SK-N-SH (cell line): ENCODE results near the gene GLOD5. TPM values are rescaled to one million over a fixed set of nuclear protein-coding genes. Genes with fewer than 3 reads are reported as not detected.

Experiments
- CTCF ChIA-PET: fragments of 300-600, 350-600 bp; formaldehyde crosslinking; extraction: SDS; loops from one replicate; lab custom pipeline; 2021; lab: Yijun Ruan, JAX
- POLR2A ChIA-PET: fragments of 350-600 bp; sonication (Branson Sonifier 250); formaldehyde crosslinking; extraction: SDS; loops from one replicate; lab custom pipeline; 2020; ENCODE audit warnings: antibody characterized with exemption, inconsistent platforms; lab: Yijun Ruan, JAX
- DNase-seq: peaks from one replicate; pipeline ENCODE4 v3.0.0; 2012
- H2AFZ ChIP-seq: fragments of 200-600 bp; sonication (generic); 2 replicates; pipeline ENCODE4 v1.8.1; 2016; ENCODE audit warnings: antibody characterized with exemption, mild to moderate bottlenecking, low read depth
- H3F3A ChIP-seq: fragments of 200-600 bp; sonication (generic); replicated peaks from 2 replicates; pipeline ENCODE3; 2016; ENCODE audit warnings: antibody characterized with exemption, mild to moderate bottlenecking; ENCODE audit not compliant: insufficient read depth
- H3K27ac ChIP-seq, 2 experiments: fragments of 200-500 bp in 1 of 2; fragments of 200-600 bp in 1 of 2; sonication (Bioruptor generic) in 1 of 2; sonication (generic), shearing (Covaris generic) in 1 of 2; 2 replicates each; pipeline versions ENCODE4 v1.5.1 to v1.6.1; 2014 to 2016; ENCODE audit warnings: low read depth in 2 of 2, inconsistent platforms in 1 of 2, low read length in 1 of 2, mild to moderate bottlenecking in 1 of 2, mixed read lengths in 1 of 2
- H3K27me3 ChIP-seq: fragments of 200-600 bp; sonication (generic), shearing (Covaris generic); 2 replicates; pipeline ENCODE4 v1.6.1; 2016; ENCODE audit warnings: mixed run types; ENCODE audit not compliant: insufficient read depth
- H3K36me3 ChIP-seq, 2 experiments: fragments of 200-500 bp in 1 of 2; fragments of 200-600 bp in 1 of 2; sonication (Bioruptor generic) in 1 of 2; sonication (generic) in 1 of 2; replicated peaks in 1 of 2; 2 replicates each; pipeline versions ENCODE3 to v1.5.1; 2014 to 2016; ENCODE audit warnings: low read length in 1 of 2, mild to moderate bottlenecking in 1 of 2; ENCODE audit not compliant: insufficient read depth in 2 of 2, control insufficient read depth in 1 of 2
- H3K4me1 ChIP-seq, 2 experiments: fragments of 200-500 bp in 1 of 2; fragments of 200-600 bp in 1 of 2; sonication (Bioruptor generic) in 1 of 2; sonication (generic), shearing (Covaris generic) in 1 of 2; 2 replicates each; pipeline versions ENCODE4 v1.5.1 to v1.6.1; 2014 to 2016; ENCODE audit warnings: low read depth in 1 of 2, low read length in 1 of 2, mixed run types in 1 of 2; ENCODE audit not compliant: insufficient read depth in 2 of 2, control insufficient read depth in 1 of 2
- H3K4me2 ChIP-seq: fragments of 200-600 bp; sonication (generic), shearing (Covaris generic); 2 replicates; pipeline ENCODE4 v1.6.1; 2017; ENCODE audit warnings: mixed run types
- H3K4me3 ChIP-seq, 2 experiments: fragments of 200-500 bp in 1 of 2; fragments of 200-600 bp in 1 of 2; sonication (Bioruptor generic) in 1 of 2; sonication (generic), shearing (Covaris generic) in 1 of 2; 2 replicates each; pipeline versions ENCODE4 v1.5.1 to v1.8.1; 2014 to 2016; ENCODE audit warnings: low read depth in 2 of 2, inconsistent platforms in 1 of 2, low read length in 1 of 2, mild to moderate bottlenecking in 1 of 2, mixed read lengths in 1 of 2, moderate library complexity in 1 of 2
- H3K79me2 ChIP-seq: fragments of 200-600 bp; sonication (generic); 2 replicates; pipeline ENCODE4 v1.8.1; 2017; ENCODE audit warnings: mild to moderate bottlenecking; ENCODE audit not compliant: insufficient read depth
- H3K9ac ChIP-seq: fragments of 200-600 bp; sonication (generic); 2 replicates; pipeline ENCODE4 v1.6.1; 2017; ENCODE audit warnings: mixed run types
- H3K9me2 ChIP-seq: fragments of 200-600 bp; sonication (generic); 2 replicates; pipeline ENCODE4 v1.6.1; 2017; ENCODE audit warnings: mixed run types
- H3K9me3 ChIP-seq: fragments of 200-600 bp; sonication (generic); 2 replicates; pipeline ENCODE4 v1.6.1; 2017; ENCODE audit warnings: mixed run types, mild to moderate bottlenecking, moderate library complexity
- H4K20me1 ChIP-seq: fragments of 200-600 bp; sonication (generic); 2 replicates; pipeline ENCODE4 v1.6.1; 2017; ENCODE audit warnings: mild to moderate bottlenecking, mixed run types; ENCODE audit not compliant: insufficient read depth
- CTCF ChIP-seq: fragments of 200-600 bp; sonication (generic); IDR thresholded peaks from 2 replicates; pipeline ENCODE4 v1.6.1; 2017; ENCODE audit warnings: antibody characterized with exemption, mild to moderate bottlenecking, moderate library complexity
- FOSL2 ChIP-seq: IDR thresholded peaks from 2 replicates; pipeline ENCODE4 v1.4.0; 2012; ENCODE audit warnings: low read depth, mild to moderate bottlenecking, moderate library complexity, borderline replicate concordance
- FOXM1 ChIP-seq: IDR thresholded peaks from 2 replicates; pipeline ENCODE4 v1.4.0; 2012; ENCODE audit warnings: low read depth, mild to moderate bottlenecking
- GATA2 ChIP-seq: sonication (generic); formaldehyde crosslinking; IDR thresholded peaks from 2 replicates; pipeline ENCODE4 v1.5.0; 2020; ENCODE audit warnings: mild to moderate bottlenecking, missing genetic modification reagents
- JUND ChIP-seq: IDR thresholded peaks from 2 replicates; pipeline ENCODE4 v1.4.0; 2012
- NFIC ChIP-seq: IDR thresholded peaks from 2 replicates; pipeline ENCODE4 v1.4.0; 2012; ENCODE audit warnings: borderline replicate concordance
- NRF1 ChIP-seq: IDR thresholded peaks from 2 replicates; pipeline ENCODE4 v1.6.1; 2012; ENCODE audit warnings: low read depth, mild to moderate bottlenecking, low read length
- RAD21 ChIP-seq: IDR thresholded peaks from 2 replicates; pipeline ENCODE4 v1.6.1; 2012; ENCODE audit warnings: mild to moderate bottlenecking, low read length
- SMC3 ChIP-seq: IDR thresholded peaks from 2 replicates; pipeline ENCODE4 v1.6.1; 2012; ENCODE audit warnings: low read depth, low read length, improper control_type of control experiment
- TAF1 ChIP-seq: IDR thresholded peaks from 2 replicates; pipeline ENCODE4 v1.6.1; 2012; ENCODE audit warnings: low read depth, mild to moderate bottlenecking, low read length, moderate library complexity, borderline replicate concordance
- TCF12 ChIP-seq: IDR thresholded peaks from 2 replicates; pipeline ENCODE4 v1.4.0; 2012
- TEAD4 ChIP-seq: IDR thresholded peaks from 2 replicates; pipeline ENCODE4 v1.4.0; 2012; ENCODE audit warnings: mild to moderate bottlenecking, borderline replicate concordance; ENCODE audit not compliant: insufficient read depth
- USF2 ChIP-seq: fragments of 150-350 bp; IDR thresholded peaks from 2 replicates; pipeline ENCODE4 v1.6.1; 2017; ENCODE audit warnings: antibody characterized with exemption, low read length, low read depth, borderline replicate concordance
- YY1 ChIP-seq: IDR thresholded peaks from 2 replicates; pipeline ENCODE4 v1.4.0; 2012; ENCODE audit warnings: low read depth, mild to moderate bottlenecking
- ZBTB33 ChIP-seq: IDR thresholded peaks from 2 replicates; pipeline ENCODE4 v1.4.0; 2012; ENCODE audit warnings: low read depth, borderline replicate concordance
- WGBS: methylation state at CpG from one replicate; pipeline ENCODE4 v1.1.6; 2017; ENCODE audit warnings: low lambda C conversion rate; 5-methylcytosine and 5-hydroxymethylcytosine counted together
- polyA plus RNA-seq, 3 experiments: library from polyadenylated mRNA; depleted of rRNA; stranded (reverse); fragments of >200 nt; gene quantifications; 2 replicates each; pipeline ENCODE4 v1.2.3, GENCODE V29; 2012

Gene GLOD5
- polyA plus RNA-seq, 1 of the 3 experiments (the other 2 are of a cell fraction), result not detected

- Histone ChIP-seq H3K27me3 (peaks cover 50% of the 10 kb centered on the region; the same call in 1 of the 2 replicates), H3F3A (no peaks in the 10 kb centered on the region), H3K79me2 (no peaks in the 10 kb centered on the region), H3K4me1 (no peaks in the 10 kb centered on the region), H2AFZ (no peak overlapping the region), H4K20me1 (no peaks in the 10 kb centered on the region), H3K9me2 (no peaks in the 10 kb centered on the region), H3K4me2 (no peak overlapping the region), H3K27ac (no peak overlapping the region), H3K4me3 (no peak overlapping the region), H3K9ac (no peak overlapping the region), H3K36me3 (no peaks in the 10 kb centered on the region), H3K9me3 (no peaks in the 10 kb centered on the region)
- CTCF ChIA-PET, result no interaction called here
- POLR2A ChIA-PET, result no interaction called here
- 21% methylated on average over 6 of the region's 6 CpGs for WGBS
- TF ChIP-seq TCF12, result no peak
- DNase-seq, result no peak
These were observed 8.7 kb downstream of the GLOD5 start for GRCh38 chrX:48770296-48770695.

- POLR2A ChIA-PET, result no interaction called here
- no peaks in the 10 kb centered on the region for H3K4me1 ChIP-seq
- no peaks in the 10 kb centered on the region for H3F3A ChIP-seq
- no peaks in the 10 kb centered on the region for H4K20me1 ChIP-seq
- H2AFZ ChIP-seq, result no peak overlapping the region
- DNase-seq, result no peak
- H3K9me3 ChIP-seq, result no peaks in the 10 kb centered on the region
- H3K9ac ChIP-seq, result no peak overlapping the region
- H3K79me2 ChIP-seq, result no peaks in the 10 kb centered on the region
- no peaks in the 10 kb centered on the region for H3K36me3 ChIP-seq
- H3K9me2 ChIP-seq, result no peaks in the 10 kb centered on the region
- H3K27ac ChIP-seq, result no peak overlapping the region
- no peak overlapping the region for H3K4me2 ChIP-seq
- 22% methylated on average over 6 of the region's 6 CpGs for WGBS
- TF ChIP-seq TEAD4, result no peak
- no peak for TF ChIP-seq NFIC
- TF ChIP-seq YY1, result no peak
- no peak for TF ChIP-seq SMC3
- no peak for TF ChIP-seq GATA2
- no peak for TF ChIP-seq NRF1
- TF ChIP-seq JUND, result no peak
- no peak for TF ChIP-seq ZBTB33
- no peak for TF ChIP-seq FOSL2
- TF ChIP-seq FOXM1, result no peak
- peaks cover 44% of the 10 kb centered on the region; the same call in 1 of the 2 replicates for H3K27me3 ChIP-seq
- CTCF ChIA-PET, result interaction anchor here (0.7 to 0.9 kb wide), 2 partner anchors 10 to 16 kb away, joined by 3 read pairs; no protein-coding TSS in a partner anchor
- H3K4me3 ChIP-seq, result no peak overlapping the region
These were observed 11.1 kb downstream of the GLOD5 start for GRCh38 chrX:48772602-48773001.

- Histone ChIP-seq H3K9ac (no peak overlapping the region), H3K9me2 (no peaks in the 10 kb centered on the region), H2AFZ (no peak overlapping the region), H3K4me2 (no peak overlapping the region), H3K9me3 (no peaks in the 10 kb centered on the region), H3K36me3 (no peaks in the 10 kb centered on the region), H3F3A (no peaks in the 10 kb centered on the region), H3K4me3 (no peak overlapping the region), H3K27ac (no peak overlapping the region), H3K4me1 (no peaks in the 10 kb centered on the region), H4K20me1 (no peaks in the 10 kb centered on the region), H3K79me2 (no peaks in the 10 kb centered on the region), H3K27me3 (peaks cover 24% of the 10 kb centered on the region; the same call in 1 of the 2 replicates)
- CTCF ChIA-PET, result no interaction called here
- POLR2A ChIA-PET, result no interaction called here
- DNase-seq, result no peak
- WGBS, result 34% methylated on average over 13 of the region's 13 CpGs
- TF ChIP-seq CTCF (no peak), RAD21 (no peak), USF2 (no peak), TAF1 (no peak)
These were observed 15.4 kb downstream of the GLOD5 start for GRCh38 chrX:48776818-48777439.
